ENCODE results near the gene HDAC10.

The HDAC10 gene

GRCh38 chr22:50269970-50270665 is 19.1 kb upstream of the HDAC10 start, which contains the start of gene MAPK11:
Gene MAPK11, minus strand, starts transcription at chr22:50270380. Its CDS starts 88 bp downstream, at chr22:50270292.
- DNase-seq, result no peak

- no peak for DNase-seq
Observed at GRCh38 chr22:50269573-50269969, 18.5 kb upstream of the HDAC10 start.

- DNase-seq, result no peak
Observed at GRCh38 chr22:50268655-50269113, 17.6 kb upstream of the HDAC10 start.

- no peak for DNase-seq
Observed at GRCh38 chr22:50267591-50268390, 16.7 kb upstream of the HDAC10 start.

- no peak for DNase-seq
Observed at GRCh38 chr22:50266994-50267393, 15.9 kb upstream of the HDAC10 start.

- no peak for DNase-seq
Observed at GRCh38 chr22:50264946-50265669, 14.0 kb upstream of the HDAC10 start.

- DNase-seq, result no peak
Observed at GRCh38 chr22:50264104-50264745, 13.2 kb upstream of the HDAC10 start.

- DNase-seq, result no peak
Observed at GRCh38 chr22:50262973-50263617, 12.0 kb upstream of the HDAC10 start.

- DNase-seq, result no peak
Observed at GRCh38 chr22:50262460-50262911, 11.4 kb upstream of the HDAC10 start.

GRCh38 chr22:50261615-50262459 is 10.8 kb upstream of the HDAC10 start, which contains the start of gene MAPK12:
Gene MAPK12, minus strand, starts transcription at chr22:50261683. Its CDS starts 174 bp downstream, at chr22:50261509.
- DNase-seq, result no peak

- no peak for DNase-seq
Observed at GRCh38 chr22:50260801-50261614, 9.9 kb upstream of the HDAC10 start.

- DNase-seq, result no peak
Observed at GRCh38 chr22:50260434-50260800, 9.4 kb upstream of the HDAC10 start.

GRCh38 chr22:50259302-50259701 is 8.2 kb upstream of the HDAC10 start:
- no peak for DNase-seq

- no peak for DNase-seq
Observed at GRCh38 chr22:50258361-50259292, 7.6 kb upstream of the HDAC10 start.

GRCh38 chr22:50257451-50258360 is 6.6 kb upstream of the HDAC10 start:
- no peak for DNase-seq

- DNase-seq, result no peak
Observed at GRCh38 chr22:50257041-50257440, 6.0 kb upstream of the HDAC10 start.

GRCh38 chr22:50256258-50256862 is 5.3 kb upstream of the HDAC10 start:
- no peak for DNase-seq

GRCh38 chr22:50255607-50256006 is 4.5 kb upstream of the HDAC10 start:
- DNase-seq, result no peak
